ENCODE measurements around the gene NANS.
A peak's percentile ranks its signal among the peaks of the same experiment; 100 is the strongest.
"Not testable (repeated sequence)": the region's sequence is repeated elsewhere in the genome, so short reads cannot be mapped to it uniquely, and the experiment has no call there.

NANS gene

DNA sequence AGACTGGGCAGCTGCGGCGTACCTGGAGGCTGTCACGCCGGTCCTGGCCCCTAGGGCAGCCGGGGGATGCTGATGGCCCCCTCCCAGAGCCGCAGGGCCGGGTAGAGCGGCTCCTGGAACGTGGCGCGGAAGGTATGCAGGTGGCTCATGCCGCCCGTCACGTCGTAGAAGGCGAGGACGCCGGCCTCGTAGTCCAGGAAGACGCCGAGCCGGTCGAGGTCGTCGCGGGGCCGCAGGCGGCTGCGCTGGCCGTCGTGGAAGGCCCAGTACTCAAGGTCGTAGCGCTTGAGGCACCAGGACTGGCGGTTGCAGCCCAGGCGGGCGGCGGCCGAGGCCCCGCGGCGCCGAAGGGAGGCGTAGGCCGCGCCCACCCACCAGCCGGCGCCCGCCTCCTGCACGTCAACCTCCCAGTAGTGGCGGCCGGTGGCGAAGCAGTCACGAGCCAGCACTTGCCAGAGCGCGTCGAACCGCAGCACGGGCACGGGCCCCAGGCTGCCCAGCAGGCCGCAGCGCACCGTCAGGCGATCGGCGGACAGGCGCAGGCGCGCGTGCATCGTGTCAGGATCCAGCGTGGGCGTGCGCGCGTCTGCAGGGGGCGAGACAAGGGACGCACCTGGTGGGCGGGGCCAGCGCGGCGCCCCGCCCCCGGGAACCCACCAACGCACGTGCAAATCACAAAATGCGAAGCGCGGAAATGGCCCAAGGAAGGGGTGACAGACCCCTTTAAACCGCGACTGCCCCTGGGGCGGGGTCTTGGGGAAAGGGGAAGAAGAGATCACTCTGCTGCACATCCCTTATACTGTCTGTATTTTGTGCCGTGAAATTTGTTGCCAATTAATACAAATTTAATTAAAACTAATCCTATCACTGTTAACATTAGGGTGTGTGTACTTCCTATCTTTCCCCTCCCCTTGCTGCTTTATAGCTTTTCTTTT lies 31.2 kb downstream of the NANS start:
- no peaks in the 10 kb centered on the region for H3K27me3 ChIP-seq (ENCODE audit: insufficient read depth, poor library complexity, severe bottlenecking)
- no peak for DNase-seq (ENCODE audit: low read depth in 1 of 2, low spot score in 1 of 2)
- H3K27ac ChIP-seq (replicated peaks), result no peak overlapping the region
- no peak overlapping the region for H3K4me3 ChIP-seq (replicated peaks; ENCODE audit: insufficient read depth, low read length)
- TF ChIP-seq, protein P1, sequence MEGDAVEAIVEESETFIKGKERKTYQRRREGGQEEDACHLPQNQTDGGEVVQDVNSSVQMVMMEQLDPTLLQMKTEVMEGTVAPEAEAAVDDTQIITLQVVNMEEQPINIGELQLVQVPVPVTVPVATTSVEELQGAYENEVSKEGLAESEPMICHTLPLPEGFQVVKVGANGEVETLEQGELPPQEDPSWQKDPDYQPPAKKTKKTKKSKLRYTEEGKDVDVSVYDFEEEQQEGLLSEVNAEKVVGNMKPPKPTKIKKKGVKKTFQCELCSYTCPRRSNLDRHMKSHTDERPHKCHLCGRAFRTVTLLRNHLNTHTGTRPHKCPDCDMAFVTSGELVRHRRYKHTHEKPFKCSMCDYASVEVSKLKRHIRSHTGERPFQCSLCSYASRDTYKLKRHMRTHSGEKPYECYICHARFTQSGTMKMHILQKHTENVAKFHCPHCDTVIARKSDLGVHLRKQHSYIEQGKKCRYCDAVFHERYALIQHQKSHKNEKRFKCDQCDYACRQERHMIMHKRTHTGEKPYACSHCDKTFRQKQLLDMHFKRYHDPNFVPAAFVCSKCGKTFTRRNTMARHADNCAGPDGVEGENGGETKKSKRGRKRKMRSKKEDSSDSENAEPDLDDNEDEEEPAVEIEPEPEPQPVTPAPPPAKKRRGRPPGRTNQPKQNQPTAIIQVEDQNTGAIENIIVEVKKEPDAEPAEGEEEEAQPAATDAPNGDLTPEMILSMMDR (IDR thresholded peaks at IDR 0.05; ENCODE audit: insufficient read depth, low read length), result no peak
- TF ChIP-seq, protein P2, sequence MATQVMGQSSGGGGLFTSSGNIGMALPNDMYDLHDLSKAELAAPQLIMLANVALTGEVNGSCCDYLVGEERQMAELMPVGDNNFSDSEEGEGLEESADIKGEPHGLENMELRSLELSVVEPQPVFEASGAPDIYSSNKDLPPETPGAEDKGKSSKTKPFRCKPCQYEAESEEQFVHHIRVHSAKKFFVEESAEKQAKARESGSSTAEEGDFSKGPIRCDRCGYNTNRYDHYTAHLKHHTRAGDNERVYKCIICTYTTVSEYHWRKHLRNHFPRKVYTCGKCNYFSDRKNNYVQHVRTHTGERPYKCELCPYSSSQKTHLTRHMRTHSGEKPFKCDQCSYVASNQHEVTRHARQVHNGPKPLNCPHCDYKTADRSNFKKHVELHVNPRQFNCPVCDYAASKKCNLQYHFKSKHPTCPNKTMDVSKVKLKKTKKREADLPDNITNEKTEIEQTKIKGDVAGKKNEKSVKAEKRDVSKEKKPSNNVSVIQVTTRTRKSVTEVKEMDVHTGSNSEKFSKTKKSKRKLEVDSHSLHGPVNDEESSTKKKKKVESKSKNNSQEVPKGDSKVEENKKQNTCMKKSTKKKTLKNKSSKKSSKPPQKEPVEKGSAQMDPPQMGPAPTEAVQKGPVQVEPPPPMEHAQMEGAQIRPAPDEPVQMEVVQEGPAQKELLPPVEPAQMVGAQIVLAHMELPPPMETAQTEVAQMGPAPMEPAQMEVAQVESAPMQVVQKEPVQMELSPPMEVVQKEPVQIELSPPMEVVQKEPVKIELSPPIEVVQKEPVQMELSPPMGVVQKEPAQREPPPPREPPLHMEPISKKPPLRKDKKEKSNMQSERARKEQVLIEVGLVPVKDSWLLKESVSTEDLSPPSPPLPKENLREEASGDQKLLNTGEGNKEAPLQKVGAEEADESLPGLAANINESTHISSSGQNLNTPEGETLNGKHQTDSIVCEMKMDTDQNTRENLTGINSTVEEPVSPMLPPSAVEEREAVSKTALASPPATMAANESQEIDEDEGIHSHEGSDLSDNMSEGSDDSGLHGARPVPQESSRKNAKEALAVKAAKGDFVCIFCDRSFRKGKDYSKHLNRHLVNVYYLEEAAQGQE (IDR thresholded peaks at IDR 0.05; ENCODE audit: insufficient replicate concordance, low read depth), result no peak
- TF ChIP-seq POLR2AphosphoS5 (IDR thresholded peaks at IDR 0.05; ENCODE audit: low read depth), result no peak
- TF ChIP-seq SPI1 (IDR thresholded peaks at IDR 0.05; ENCODE audit: borderline replicate concordance, low read depth), result no peak
- no peak for TF ChIP-seq GABPA (IDR thresholded peaks at IDR 0.05; ENCODE audit: low read depth)

DNA sequence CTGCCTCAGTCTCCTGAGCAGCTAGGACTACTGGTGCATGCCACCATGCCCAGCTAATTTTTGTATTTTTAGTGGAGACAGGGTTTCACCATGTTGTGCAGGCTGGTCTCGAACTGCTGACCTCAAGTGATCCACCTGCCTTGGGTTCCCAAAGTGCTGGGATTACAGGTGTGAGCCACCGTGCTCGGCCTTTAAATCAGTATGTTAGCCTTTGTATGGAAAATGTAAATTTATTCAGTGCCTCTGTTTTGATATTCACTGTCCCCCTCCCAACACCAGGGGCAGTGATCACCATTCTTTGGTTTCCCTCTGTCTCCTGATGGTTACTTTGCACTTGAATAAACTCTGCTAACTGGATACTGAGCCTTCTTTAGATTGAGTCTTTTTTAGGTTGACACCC lies 34.1 kb downstream of the NANS start:
- not testable (repeated sequence) for DNase-seq (ENCODE audit: low read depth in 1 of 2, low spot score in 1 of 2); H3K4me3 ChIP-seq (replicated peaks; ENCODE audit: insufficient read depth, low read length); H3K27ac ChIP-seq (replicated peaks); H3K27me3 ChIP-seq (ENCODE audit: insufficient read depth, poor library complexity, severe bottlenecking)

DNA sequence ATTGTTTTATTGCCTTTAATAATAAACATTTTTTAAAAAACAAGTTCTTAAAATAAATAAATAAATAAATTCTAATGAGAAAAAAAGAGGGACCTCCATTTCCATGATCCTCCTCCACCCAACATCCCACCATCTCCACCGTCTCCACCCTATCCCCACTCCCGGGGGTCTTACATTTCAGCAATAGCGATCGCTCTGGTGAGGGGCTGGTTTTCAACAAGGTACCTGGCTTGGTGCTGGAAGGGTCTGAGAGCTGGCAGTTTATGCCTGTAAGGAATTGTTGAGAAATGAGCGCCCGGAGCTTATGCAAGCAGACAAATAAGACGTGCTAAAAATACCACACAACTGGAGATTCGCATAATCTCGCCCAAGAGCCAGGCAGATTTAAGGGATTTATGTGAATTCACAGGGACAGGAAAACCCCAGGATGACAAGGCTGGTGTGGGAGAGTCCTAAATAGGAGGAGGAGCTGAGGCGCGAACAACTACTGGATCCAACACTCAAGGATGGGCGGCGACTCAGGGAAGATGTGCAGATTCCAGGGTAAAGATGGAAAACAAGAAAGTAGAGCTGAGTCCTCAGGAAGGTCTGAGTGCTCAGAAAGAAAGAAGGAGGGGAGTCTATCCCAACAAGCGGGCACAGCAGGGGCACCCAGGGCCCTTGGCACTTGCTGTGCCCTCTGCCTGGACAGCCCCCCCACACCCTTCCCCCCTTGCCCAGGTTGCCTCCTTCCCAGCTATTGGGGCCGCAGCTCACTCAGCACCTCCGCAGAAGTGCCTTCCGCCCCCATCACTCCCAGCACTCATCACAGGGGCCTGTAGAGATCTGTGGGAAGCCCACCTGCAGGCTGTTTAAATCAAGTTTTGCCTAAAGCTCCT lies 35.4 kb downstream of the NANS start:
- TF ChIP-seq GABPA (IDR thresholded peaks at IDR 0.05; ENCODE audit: low read depth) (no peak), SPI1 (IDR thresholded peaks at IDR 0.05; ENCODE audit: borderline replicate concordance, low read depth) (no peak), POLR2AphosphoS5 (IDR thresholded peaks at IDR 0.05; ENCODE audit: low read depth) (no peak)
- TF ChIP-seq, protein P1 (IDR thresholded peaks at IDR 0.05; ENCODE audit: insufficient read depth, low read length), result no peak
- TF ChIP-seq, protein P2 (IDR thresholded peaks at IDR 0.05; ENCODE audit: insufficient replicate concordance, low read depth), result no peak
- no peaks in the 10 kb centered on the region for H3K27me3 ChIP-seq (ENCODE audit: insufficient read depth, poor library complexity, severe bottlenecking)
- no peak for DNase-seq (ENCODE audit: low read depth in 1 of 2, low spot score in 1 of 2)
- peak overlapping the region; percentile 60 for H3K27ac ChIP-seq (replicated peaks)
- no peak overlapping the region for H3K4me3 ChIP-seq (replicated peaks; ENCODE audit: insufficient read depth, low read length)

DNA sequence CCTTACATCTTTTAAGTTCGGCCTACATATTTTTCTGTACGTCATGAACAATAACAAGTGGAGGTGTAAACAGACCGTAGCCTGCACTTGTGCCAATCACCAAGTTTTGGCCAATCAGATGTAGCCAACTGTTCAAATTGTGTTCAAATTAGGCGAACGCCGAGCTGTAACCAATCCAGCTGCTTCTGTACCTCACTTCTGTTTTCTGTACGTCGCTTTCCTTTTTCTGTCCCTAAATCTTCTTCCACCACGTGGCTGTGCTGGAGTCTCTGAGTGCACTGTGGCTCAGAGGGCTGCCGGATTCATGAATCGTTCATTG lies 36.0 kb downstream of the NANS start:
- Histone ChIP-seq H3K27me3 (ENCODE audit: insufficient read depth, poor library complexity, severe bottlenecking) (no peaks in the 10 kb centered on the region), H3K27ac (replicated peaks) (peak overlapping the region; percentile 60), H3K4me3 (replicated peaks; ENCODE audit: insufficient read depth, low read length) (no peak overlapping the region)
- DNase-seq (ENCODE audit: low read depth in 1 of 2, low spot score in 1 of 2), result peak in 1 of 2 experiments; percentile 59
- no peak for TF ChIP-seq GABPA (IDR thresholded peaks at IDR 0.05; ENCODE audit: low read depth)
- TF ChIP-seq, protein P1 (IDR thresholded peaks at IDR 0.05; ENCODE audit: insufficient read depth, low read length), result no peak
- TF ChIP-seq POLR2AphosphoS5 (IDR thresholded peaks at IDR 0.05; ENCODE audit: low read depth), result no peak
- TF ChIP-seq, protein P2 (IDR thresholded peaks at IDR 0.05; ENCODE audit: insufficient replicate concordance, low read depth), result no peak
- TF ChIP-seq SPI1 (IDR thresholded peaks at IDR 0.05; ENCODE audit: borderline replicate concordance, low read depth), result peak; percentile 48; the same call in 1 of the 2 replicates

All from HL-60 (cell line).